Prostate gland (tissue), 2 donors: ENCODE data around the gene WDR19. TPM values are rescaled to one million over a fixed set of nuclear protein-coding genes. Genes with fewer than 3 reads are reported as not detected.

ENCODE experiments used
- DNase-seq: peaks from one replicate; pipeline ENCODE4 v3.0.0-alpha.2; 2019; ENCODE audit warnings: low spot score
- H3K27ac ChIP-seq, 2 donors: fragments of 200-600 bp; sonication (generic); 2 replicates each; pipeline ENCODE4 v1.5.1; 2017 to 2019
- H3K27me3 ChIP-seq: fragments of 200-600 bp; sonication (generic); replicated peaks from 2 replicates; pipeline ENCODE4 v1.5.1; 2019; ENCODE audit not compliant: insufficient read depth
- H3K36me3 ChIP-seq, 2 donors: fragments of 200-600 bp; sonication (generic); 1 replicate in 1 of 2; 2 replicates in 1 of 2; pipeline versions ENCODE4 v1.5.1 to v1.8.1; 2017 to 2019
- H3K4me1 ChIP-seq: fragments of 200-600 bp; sonication (generic); replicated peaks from 2 replicates; pipeline ENCODE4 v1.5.1; 2019
- H3K4me3 ChIP-seq, 2 donors: fragments of 200-600 bp; sonication (generic); 2 replicates each; pipeline ENCODE4 v1.5.1; 2017 to 2019
- H3K9me3 ChIP-seq: fragments of 200-600 bp; sonication (generic); 2 replicates; pipeline ENCODE4 v1.5.1; 2017
- POLR2A ChIP-seq: fragments of 450-650 bp; IDR thresholded peaks from one replicate; pipeline ENCODE4 v1.6.1; 2016; ENCODE audit warnings: antibody characterized with exemption, mild to moderate bottlenecking
- POLR2AphosphoS5 ChIP-seq: sonication (generic); formaldehyde crosslinking; IDR thresholded peaks from one replicate; pipeline ENCODE4 v1.6.1; 2017; ENCODE audit warnings: antibody characterized with exemption
- WGBS: methylation state at CpG from one replicate; pipeline ENCODE4 v1.1.5; 2018; 5-methylcytosine and 5-hydroxymethylcytosine counted together
- intact Hi-C: fragments of 100-400 bp; cut with DNase I; formaldehyde crosslinking; loops from one replicate; pipeline ENCODE4 v1.14.2; 2022
- total RNA-seq, 2 donors: library from RNA; depleted of rRNA; stranded (reverse); fragments of >200 nt; gene quantifications; one replicate each; pipeline ENCODE4 v1.1.0, GENCODE V29; 2016
- TF ChIP-seq, protein P1 (sequence below), 4 experiments: fragments of 200-600 bp in 2 of 4; fragments of 450-650 bp in 2 of 4; sonication (generic) in 2 of 4; IDR thresholded peaks; 1 replicate in 3 of 4; 2 replicates in 1 of 4; pipeline ENCODE4 v1.5.1; 2016 to 2019; ENCODE audit warnings: antibody characterized with exemption in 4 of 4, mild to moderate bottlenecking in 2 of 4, moderate library complexity in 2 of 4

Gene WDR19
- total RNA-seq, 2 donors from 2014 or later, result 27.3 to 42.5 TPM

DNA sequence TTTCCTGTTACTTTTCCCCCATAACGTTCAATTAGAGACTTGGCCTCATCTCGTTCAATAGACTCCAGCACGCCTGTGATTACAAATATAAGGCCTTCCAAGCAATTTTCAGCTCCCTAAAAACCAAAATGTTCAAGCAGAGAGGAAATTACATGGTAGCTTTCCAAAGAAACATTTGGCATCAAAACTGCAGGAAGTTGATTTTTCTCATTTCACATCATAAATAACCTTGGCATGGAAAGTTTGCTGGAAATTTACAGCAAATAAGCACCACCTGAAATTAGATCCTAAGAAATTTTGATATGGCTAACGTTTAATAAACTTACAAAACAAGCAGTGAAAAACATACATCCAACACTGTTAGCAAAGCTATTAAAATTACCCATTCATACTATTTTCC is 130.5 kb downstream of the WDR19 start:
- 51% methylated on average over 4 of the region's 4 CpGs for WGBS
- H3K27ac ChIP-seq, result no peak overlapping the region
- intact Hi-C loops, result no loop called here
- no peak overlapping the region for H3K4me3 ChIP-seq
- no peaks in the 10 kb centered on the region for H3K9me3 ChIP-seq
- H3K4me1 ChIP-seq, result no peaks in the 10 kb centered on the region
- no peaks in the 10 kb centered on the region for H3K36me3 ChIP-seq
- DNase-seq, result no peak
- H3K27me3 ChIP-seq, result no peaks in the 10 kb centered on the region
- TF ChIP-seq POLR2AphosphoS5 (no peak), POLR2A (no peak)
- TF ChIP-seq, protein P1, sequence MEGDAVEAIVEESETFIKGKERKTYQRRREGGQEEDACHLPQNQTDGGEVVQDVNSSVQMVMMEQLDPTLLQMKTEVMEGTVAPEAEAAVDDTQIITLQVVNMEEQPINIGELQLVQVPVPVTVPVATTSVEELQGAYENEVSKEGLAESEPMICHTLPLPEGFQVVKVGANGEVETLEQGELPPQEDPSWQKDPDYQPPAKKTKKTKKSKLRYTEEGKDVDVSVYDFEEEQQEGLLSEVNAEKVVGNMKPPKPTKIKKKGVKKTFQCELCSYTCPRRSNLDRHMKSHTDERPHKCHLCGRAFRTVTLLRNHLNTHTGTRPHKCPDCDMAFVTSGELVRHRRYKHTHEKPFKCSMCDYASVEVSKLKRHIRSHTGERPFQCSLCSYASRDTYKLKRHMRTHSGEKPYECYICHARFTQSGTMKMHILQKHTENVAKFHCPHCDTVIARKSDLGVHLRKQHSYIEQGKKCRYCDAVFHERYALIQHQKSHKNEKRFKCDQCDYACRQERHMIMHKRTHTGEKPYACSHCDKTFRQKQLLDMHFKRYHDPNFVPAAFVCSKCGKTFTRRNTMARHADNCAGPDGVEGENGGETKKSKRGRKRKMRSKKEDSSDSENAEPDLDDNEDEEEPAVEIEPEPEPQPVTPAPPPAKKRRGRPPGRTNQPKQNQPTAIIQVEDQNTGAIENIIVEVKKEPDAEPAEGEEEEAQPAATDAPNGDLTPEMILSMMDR (IDR thresholded peaks at IDR 0.05), result no peak

DNA sequence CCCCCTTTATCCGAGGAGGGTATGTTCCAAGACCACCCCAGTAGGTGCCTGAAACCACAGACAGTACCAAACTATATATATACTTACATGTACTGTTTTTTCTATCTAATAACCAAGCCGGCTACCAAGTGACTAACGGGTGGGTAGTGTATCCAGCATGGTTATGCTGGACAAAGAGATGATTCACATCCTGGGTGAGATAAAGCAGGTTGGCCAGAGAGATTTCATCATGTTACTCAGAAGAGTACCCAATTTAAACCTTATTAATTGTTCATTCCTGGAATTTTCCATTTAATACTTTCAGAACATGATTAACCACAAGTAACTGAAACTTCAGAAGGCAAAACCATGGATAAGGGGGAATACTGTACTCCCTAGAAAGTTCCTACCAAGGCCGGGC is 137.3 kb downstream of the WDR19 start:
- no peaks in the 10 kb centered on the region for H3K36me3 ChIP-seq

DNA sequence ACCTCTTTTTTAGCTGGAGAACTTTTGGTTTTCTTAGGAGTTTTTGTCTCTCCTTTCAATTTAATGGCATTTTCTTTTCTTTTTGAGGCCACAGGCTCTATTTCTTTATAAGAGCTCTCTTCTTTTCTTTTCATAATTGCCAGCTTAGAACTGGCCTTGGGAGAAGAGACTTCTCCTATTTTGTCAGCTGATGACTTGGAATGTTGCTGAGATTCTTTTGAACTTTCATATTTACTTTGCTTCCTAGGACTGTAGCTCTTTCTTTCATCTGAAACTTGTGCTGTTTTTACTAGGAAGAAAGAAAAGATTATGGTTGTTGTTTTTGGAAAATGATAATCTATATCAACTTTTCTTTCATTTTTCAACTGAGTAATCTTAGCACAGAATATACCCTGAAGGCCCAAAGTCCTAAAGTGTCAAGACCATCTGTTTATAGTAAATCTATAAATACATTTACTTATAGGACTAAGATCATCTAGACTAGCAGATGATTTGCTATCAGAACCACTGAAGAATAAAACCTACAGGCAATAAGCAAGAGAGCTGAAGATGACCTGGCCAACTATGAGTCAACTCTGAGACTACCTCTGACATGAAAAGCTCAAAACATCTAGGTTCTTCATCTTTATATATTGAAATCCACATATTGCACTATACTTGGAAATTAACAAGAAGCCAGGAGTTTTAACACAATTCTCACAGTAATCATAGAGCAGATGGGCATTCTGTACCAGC is 138.2 kb downstream of the WDR19 start:
- Histone ChIP-seq H3K4me3 (no peak overlapping the region), H3K9me3 (no peaks in the 10 kb centered on the region), H3K4me1 (no peaks in the 10 kb centered on the region), H3K27ac (peak overlapping the region in 1 of 2 donors; percentile 34), H3K27me3 (no peaks in the 10 kb centered on the region), H3K36me3 (no peaks in the 10 kb centered on the region)
- TF ChIP-seq POLR2A (no peak), POLR2AphosphoS5 (peak; percentile 43)
- intact Hi-C loops, result no loop called here
- no peak for DNase-seq

More for the DNA sequence above, 137.3 kb downstream of the WDR19 start:
- Histone ChIP-seq H3K27me3 (no peaks in the 10 kb centered on the region), H3K4me3 (no peak overlapping the region), H3K27ac (no peak overlapping the region), H3K9me3 (no peaks in the 10 kb centered on the region), H3K4me1 (no peaks in the 10 kb centered on the region)
- 90% methylated on average over 4 of the region's 4 CpGs for WGBS
- TF ChIP-seq, protein P1 (IDR thresholded peaks at IDR 0.05), result no peak
- no peak for TF ChIP-seq POLR2A
- TF ChIP-seq POLR2AphosphoS5, result no peak
- no peak for DNase-seq
- intact Hi-C loops, result no loop called here

DNA sequence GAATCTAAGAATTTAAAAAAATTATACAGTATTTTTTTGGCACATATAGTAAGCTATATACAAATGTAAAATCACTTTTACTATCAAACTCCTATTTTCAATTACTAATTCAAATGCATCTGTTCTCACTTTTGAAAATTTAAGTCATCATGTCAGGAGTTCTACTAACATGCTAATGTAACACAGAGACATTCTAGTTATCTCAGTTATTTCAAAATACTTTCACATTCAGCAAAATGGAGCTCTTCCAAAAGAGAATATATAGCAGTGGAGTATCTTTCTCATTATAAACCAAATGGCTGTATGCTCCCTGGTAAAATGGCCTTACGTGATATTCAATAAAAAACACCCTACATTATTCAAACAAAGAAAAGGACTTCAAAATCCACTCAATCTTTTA is 141.5 kb downstream of the WDR19 start:
- no peaks in the 10 kb centered on the region for H3K27me3 ChIP-seq
- 96% methylated on average over 1 of the region's 1 CpG for whole genome bisulfite sequencing
- TF ChIP-seq POLR2A (no peak), POLR2AphosphoS5 (no peak)
- TF ChIP-seq, protein P1 (IDR thresholded peaks at IDR 0.05), result no peak
- no peak for DNase-seq
- intact Hi-C loops, result no loop called here
- no peak overlapping the region for H3K4me3 ChIP-seq
- no peaks in the 10 kb centered on the region for H3K9me3 ChIP-seq
- no peaks in the 10 kb centered on the region for H3K4me1 ChIP-seq
- no peaks in the 10 kb centered on the region for H3K36me3 ChIP-seq
- H3K27ac ChIP-seq, result no peak overlapping the region

DNA sequence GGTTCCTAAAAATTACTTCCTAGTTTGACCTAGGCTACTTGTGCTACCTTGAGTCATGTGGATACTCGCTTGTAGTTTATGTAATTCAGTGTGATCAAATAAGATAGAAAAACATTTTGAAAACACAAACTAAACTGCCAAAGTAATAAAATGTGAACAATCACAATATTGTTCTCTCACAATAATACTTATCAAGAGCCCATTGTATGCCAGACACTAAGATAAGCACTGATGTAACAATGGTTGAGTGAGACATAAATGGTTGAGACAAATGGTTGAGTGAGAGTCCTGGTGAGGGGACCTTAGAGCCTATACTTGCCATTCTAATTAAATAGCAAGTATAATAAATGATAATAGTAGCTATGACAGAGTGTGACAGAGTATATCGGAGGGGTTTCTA is 142.1 kb downstream of the WDR19 start:
- Histone ChIP-seq H3K27me3 (no peaks in the 10 kb centered on the region), H3K27ac (no peak overlapping the region), H3K4me1 (no peaks in the 10 kb centered on the region), H3K9me3 (no peaks in the 10 kb centered on the region), H3K36me3 (no peaks in the 10 kb centered on the region), H3K4me3 (no peak overlapping the region)
- TF ChIP-seq POLR2A, result no peak
- TF ChIP-seq, protein P1 (IDR thresholded peaks at IDR 0.05), result no peak
- TF ChIP-seq POLR2AphosphoS5, result no peak
- DNase-seq, result no peak
- intact Hi-C loops, result no loop called here
- WGBS, result 79% methylated on average over 2 of the region's 2 CpGs
